GM21381 (cell line): ENCODE data around the gene YDJC.
"Not testable (repeated sequence)": the region's sequence is repeated elsewhere in the genome, so short reads cannot be mapped to it uniquely, and the experiment has no call there.

Experiments
- ATAC-seq: cut with Tn5 transposase; IDR thresholded peaks from one replicate; pipeline ENCODE4 v1.9.1; 2021; ENCODE audit warnings: mild to moderate bottlenecking, moderate library complexity; ENCODE audit not compliant: unreplicated experiment

The YDJC gene

GRCh38 chr22:21611210-21611977, 18.4 kb downstream of the YDJC start:
- ATAC-seq: no peak

GRCh38 chr22:21609556-21610157, 20.2 kb downstream of the YDJC start:
- ATAC-seq: not testable (repeated sequence)

DNA sequence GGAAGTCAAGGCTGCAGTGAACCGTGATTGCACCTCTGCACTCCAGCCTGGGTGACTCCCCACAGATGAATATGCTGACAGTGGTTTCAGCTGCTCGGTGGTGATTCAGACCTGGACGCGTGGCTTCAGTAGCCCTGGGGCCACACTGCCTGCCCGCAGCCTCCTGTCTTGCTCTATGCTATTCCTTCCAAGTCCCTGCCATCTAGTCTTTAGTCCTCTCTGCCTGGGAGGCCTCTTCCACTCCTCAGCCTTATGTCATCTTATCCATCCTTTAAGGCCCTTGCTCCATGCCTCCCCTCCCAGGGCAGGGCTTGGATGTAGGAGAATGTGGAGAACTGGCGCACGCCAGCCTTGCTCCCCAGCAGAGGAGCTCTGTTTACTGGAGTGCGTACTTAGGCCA, 23.0 kb downstream of the YDJC start:
- no peak for ATAC-seq

- no peak for ATAC-seq
Measured at GRCh38 chr22:21605887-21606564, 23.8 kb downstream of the YDJC start.

DNA sequence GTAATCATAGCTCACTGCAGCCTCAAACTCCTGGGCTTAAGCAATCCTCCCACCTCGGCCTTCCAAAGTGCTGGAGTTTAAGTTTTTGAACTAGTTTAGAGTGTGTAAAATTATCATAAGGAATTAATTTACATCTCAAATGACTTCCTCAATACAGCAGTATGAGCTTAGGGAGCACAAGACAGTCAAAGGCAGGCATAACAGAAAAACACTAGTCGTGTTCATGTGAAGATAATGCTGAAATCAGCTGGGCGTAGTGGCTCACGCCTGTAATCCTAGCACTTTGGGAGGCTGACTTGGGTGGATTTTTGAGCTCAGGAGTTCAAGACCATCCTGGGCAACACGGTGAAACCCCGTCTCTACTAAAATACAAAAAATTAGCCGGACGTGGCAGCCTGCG, 25.8 kb downstream of the YDJC start:
- no peak for ATAC-seq

GRCh38 chr22:21602579-21602978, 27.2 kb downstream of the YDJC start:
- no peak for ATAC-seq

- no peak for ATAC-seq
Measured at GRCh38 chr22:21599053-21599893, 30.5 kb downstream of the YDJC start.

GRCh38 chr22:21598302-21598701, 31.5 kb downstream of the YDJC start:
- ATAC-seq: no peak

- not testable (repeated sequence) for ATAC-seq
Measured at GRCh38 chr22:21596356-21597135, 33.3 kb downstream of the YDJC start.

DNA sequence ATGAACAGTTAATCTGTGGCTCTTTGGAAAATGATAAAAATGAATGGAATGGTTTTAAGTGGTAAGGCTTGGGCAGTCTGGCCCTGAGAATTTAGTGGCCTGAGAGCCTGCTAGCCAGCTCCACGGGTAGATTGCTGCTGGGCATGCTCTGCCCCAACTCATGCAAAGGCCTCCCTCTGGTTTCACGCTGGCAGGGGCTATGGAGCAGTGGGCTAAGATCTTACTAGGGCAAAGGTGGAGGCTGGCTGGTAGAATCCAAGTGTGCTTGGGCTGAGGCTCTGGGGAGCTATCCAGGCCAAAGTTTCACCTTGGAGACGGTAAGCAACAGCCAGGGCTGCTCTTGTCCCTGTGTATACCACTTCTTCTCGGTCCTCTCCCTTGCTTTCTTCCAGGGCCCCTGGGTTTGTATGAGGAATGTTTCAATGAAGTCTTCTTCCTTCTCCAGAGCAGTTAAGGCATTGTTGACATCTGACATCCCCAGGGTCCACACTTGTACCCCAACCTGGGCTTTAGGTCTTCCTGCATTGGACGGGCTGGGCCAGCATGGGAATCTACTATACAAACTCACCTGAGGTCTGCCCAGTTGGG, 34.9 kb downstream of the YDJC start:
- ATAC-seq: no peak

DNA sequence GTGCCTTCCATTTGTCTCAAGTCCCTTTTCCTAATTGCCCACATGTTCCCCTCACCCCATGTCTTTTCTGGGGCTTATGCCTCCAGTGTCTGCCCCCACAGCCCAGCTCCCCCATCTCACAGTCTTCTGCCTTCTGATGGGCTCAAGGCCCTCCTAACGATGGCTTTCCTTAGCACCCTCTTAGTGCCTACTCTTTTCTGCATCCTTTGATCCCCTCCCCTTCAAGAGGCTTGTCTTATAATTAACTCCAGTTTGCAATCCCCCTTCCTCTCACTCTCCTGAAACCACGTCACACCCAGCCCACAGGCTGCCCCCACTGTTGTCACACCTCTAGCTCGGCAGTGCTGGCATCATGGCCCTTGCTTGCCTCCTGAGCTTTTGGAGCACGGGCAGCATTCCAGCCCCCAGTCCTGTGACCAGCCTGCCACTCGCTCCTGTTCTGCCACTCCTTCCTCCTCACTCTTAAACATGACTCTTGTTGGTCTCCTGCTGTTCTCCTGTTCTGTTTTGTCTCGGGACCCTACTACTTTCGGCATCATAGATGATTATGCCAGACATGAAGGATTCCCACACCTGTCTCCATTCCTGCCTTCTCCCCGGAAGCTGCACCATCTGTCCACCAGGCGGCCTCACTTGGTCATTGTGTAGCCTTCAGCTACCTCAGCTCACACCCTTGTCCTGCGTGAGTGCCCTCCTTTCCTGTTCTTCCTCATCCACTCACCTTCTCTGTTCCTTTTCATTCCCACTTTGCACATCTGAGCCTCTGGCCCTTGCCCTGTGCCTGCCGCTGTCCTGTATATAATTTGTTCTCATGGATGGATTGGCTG, 36.2 kb downstream of the YDJC start:
- no peak for ATAC-seq

GRCh38 chr22:21592422-21592821, 37.4 kb downstream of the YDJC start:
- no peak for ATAC-seq

- no peak for ATAC-seq
Measured at GRCh38 chr22:21591695-21592094, 38.1 kb downstream of the YDJC start.

- no peak for ATAC-seq
Measured at GRCh38 chr22:21590809-21591641, 38.8 kb downstream of the YDJC start.

GRCh38 chr22:21589396-21589795, 40.4 kb downstream of the YDJC start:
- ATAC-seq: no peak

DNA sequence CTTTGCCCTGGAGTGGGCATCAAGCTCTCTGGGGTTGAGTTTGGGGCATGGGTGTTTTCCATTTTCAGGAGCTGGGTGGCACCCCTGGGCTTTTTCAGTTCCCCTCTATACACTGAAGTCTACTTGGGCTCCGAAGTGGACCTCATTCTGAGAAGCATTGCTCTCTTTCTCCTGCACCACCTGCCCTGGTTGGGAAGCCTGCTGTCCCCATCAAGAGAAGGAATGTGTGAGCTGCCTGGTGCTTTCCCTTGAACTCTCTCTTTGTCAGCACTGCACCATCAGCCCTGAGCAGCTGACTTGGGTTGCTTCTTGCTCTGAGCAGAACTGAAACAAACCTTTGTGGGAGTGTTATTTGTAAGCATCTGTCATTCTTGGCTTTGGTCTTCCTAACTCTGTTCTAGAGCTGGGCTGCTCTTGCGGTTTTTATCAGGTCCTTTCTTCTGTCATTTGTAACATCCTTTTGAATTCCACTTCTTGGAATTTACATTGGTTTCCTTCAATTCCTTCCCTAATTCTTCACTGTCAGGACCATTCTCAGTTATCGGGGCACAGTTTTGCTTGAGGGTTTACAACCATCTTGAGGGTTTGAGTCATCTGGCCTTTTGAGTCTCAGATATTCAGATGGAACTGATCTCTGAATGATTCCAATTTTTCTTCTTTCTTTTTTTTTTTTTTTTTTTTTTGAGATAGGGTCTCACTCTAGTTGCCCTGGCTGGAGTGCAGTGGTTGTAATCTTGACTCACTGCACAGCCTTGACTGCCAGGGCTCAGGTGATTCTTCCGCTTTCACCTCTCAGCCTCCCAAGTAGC, 41.8 kb downstream of the YDJC start:
- peak; percentile 72 for ATAC-seq

DNA sequence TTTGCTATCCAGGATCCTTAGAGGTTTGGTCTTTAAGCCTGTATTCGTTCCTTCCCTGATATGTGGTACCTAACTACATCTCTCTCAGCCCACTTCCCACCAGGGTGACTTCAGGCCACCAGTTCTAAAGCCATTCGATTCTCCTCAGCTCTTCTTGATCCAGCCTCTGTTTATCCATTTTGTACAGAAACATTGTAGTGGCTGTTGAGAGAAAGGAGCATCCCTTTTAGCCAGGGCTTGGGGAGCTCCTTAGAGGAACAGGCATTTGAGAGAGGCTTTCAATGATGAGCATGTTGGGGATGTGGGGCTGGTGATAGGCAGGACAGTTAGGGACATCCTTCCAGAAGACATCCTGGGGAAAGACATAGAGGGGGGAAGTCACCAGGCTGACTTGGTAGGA, 44.4 kb downstream of the YDJC start:
- no peak for ATAC-seq
